HUDEP-2 (cell line): ENCODE results near the gene SLC2A4RG.

Source experiments
- DNase-seq, 76 experiments: peaks; one replicate each; lab custom pipeline; 2025; ENCODE audit not compliant: unreplicated experiment in 76 of 76; lab: John Stamatoyannopoulos, UW

Gene SLC2A4RG

DNA sequence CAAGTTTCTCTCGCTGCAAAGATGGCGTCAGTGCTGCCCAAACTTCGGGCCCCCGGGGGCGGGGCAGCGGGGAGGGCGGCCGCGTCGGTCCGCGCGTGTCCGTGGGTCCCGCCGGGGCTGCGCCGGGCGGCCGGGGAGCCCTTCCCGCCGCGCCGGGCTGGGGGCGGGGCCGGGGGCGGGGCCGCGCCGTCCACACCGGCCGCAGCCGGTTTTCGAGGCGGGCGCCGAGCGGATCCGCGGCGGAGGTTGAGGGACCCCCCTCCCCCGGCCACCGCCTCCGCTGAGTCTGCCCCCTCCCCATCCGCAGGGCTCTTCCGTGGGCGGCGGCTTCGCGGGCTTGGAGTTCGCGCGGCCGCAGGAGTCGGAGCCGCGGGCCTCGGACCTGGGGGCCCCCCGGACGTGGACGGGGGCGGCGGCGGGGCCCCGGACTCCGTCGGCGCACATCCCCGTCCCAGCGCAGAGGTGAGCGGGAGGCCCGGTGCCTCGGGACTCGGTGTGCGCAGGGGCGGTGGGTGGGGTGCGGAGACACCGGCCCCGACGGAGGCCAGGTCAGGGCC is 572 bp downstream of the SLC2A4RG start:
- DNase-seq, result peak in 3 of 76 experiments; percentile 5 to 11 (median 9)

DNA sequence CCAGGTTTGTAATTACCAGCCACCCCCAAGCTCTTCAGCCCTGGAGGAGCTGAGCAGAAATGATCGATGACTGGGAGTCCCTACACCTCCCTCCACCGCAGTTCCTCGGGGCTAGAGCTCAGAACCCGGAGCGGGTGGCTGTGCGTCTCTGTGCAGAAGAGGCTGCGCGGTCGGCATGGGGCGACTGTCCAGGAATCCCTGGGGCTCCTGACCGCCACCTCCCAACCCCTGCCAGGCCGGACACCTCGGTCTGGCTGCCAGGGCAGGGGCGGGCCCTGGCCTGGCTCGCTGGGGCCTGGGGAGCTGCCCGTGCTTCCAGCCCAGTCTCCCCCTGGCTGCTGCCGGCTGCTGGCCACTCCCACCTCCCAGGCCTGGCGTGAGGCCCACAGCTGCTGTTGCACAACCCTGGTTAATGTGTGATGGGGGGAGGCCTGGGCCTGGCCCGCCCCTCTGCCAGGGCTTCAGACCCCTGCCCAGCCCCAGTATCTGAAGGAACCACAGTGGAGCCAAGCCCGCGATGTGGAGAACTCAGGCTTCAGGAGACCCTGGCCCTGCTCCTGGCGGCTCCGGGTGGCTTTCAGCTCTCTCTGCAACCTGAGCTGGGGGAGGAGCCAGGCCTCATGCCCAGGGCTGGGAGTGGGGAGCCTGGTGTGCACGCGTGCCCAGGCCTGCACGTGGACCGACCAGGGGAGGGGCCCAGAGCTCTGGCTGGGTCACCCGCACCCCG is 1.2 kb downstream of the SLC2A4RG start:
- peak in 69 of 76 experiments; percentile 5 to 83 (median 64) for DNase-seq

DNA sequence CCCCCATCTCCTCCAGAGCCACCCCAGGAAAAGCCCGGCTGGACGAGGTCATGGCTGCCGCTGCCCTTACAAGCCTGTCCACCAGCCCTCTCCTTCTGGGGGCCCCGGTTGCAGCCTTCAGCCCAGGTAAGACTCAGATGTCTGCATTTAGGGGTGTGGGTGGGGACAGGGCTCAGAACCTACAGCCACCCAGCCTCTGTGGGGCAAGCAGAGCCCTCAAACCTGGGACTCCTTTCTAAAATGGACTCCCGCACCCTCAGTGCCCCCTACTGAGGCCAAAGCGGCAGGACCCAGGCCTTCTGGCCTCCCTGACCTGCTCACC is 1.7 kb downstream of the SLC2A4RG start:
- DNase-seq, result no peak

DNA sequence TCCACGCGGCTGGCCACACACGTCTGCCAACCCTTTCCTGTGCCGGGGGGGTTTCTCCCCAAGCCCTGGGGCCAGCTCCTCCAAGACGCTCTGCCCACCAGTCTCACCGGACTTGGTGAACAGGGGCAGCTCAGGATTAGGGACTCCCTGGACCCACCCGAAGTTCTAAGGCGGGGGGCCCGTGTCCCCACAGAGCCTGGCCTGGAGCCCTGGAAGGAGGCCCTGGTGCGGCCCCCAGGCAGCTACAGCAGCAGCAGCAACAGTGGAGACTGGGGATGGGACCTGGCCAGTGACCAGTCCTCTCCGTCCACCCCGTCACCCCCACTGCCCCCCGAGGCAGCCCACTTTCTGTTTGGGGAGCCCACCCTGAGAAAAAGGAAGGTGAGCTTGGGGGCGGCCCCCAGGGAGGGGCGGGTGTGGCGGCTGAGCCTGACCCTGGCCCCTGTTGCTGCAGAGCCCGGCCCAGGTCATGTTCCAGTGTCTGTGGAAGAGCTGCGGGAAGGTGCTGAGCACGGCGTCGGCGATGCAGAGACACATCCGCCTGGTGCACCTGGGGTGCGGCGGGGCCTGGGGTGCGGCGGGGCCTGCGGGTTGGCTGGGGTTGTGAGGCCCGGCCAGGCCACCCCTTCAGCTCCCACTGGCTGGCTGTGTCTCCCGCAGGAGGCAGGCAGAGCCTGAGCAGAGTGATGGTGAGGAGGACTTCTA is 2.3 kb downstream of the SLC2A4RG start:
- DNase-seq, result no peak

DNA sequence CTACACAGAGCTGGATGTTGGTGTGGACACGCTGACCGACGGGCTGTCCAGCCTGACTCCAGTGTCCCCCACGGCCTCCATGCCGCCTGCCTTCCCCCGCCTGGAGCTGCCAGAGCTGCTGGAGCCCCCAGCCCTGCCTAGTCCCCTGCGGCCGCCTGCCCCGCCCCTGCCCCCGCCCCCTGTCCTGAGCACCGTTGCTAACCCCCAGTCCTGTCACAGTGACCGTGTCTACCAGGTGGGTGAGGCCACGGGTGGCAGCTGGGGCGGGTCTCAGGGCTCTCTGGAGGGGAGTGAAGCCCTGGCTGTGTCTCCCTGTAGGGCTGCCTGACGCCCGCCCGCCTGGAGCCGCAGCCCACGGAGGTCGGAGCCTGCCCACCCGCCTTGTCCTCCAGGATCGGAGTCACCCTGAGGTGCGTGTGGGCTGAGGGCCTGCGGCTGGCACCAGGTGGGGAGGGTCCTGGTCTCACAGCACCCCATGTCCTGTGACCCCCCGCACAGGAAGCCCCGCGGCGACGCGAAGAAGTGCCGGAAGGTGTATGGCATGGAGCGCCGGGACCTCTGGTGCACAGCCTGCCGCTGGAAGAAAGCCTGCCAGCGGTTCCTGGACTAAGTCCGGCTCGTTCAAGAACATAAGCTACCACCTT is 2.9 kb downstream of the SLC2A4RG start:
- DNase-seq, result no peak

DNA sequence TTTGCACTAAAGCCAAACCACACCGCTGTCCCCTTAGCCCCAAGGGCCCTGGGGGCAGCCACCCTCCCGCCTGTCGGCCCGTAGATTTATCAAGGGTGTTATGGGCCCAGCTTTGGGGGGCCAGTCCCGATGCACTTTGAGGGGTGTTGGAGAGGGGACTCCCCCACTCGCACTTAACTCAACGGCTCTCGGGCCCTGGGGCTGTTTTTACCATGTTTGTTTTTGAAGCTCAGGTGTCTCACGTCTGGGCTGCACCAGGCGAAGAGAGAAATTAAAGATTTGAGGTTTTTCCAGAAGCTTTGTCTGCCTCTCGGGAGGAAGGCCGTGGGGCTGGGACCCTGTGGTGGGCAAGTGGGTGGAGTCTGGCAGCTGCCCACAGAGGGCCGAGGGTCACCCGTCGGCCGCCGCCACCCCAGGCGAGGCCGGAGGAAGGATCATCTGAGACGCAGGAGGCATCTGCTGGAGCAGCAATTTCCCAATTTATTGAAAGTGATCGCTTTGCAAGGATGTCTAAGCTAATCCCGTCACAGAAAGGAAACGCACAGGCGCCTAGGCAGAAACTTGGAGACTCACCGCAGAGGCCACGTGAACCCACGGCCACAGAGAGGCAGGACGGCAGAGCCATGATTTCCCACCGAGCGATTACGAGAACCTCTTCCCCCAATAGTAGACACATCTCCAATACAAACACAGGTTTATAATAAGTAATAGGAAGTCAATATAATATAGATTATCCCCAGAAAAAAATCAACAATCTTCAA is 3.8 kb downstream of the SLC2A4RG start:
- DNase-seq, result no peak

DNA sequence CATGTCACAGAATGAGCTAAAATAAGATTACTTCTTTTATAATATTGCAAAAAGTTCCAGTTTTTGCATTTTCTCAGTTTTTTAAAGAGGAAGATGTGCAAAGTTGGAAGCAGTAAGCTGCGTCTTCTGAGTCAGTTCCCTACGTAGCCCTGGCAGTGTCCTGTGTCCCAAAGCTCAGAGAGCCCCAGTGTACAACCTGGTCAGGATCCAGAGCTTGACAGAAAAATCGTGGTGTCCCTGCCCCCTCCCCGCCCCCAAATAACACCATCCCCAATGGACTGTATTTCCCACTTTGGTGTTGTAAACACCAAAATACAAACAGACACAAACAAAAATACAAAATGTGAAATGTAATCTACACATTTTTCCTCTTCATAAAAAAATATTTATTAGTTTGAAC is 4.6 kb downstream of the SLC2A4RG start:
- no peak for DNase-seq

DNA sequence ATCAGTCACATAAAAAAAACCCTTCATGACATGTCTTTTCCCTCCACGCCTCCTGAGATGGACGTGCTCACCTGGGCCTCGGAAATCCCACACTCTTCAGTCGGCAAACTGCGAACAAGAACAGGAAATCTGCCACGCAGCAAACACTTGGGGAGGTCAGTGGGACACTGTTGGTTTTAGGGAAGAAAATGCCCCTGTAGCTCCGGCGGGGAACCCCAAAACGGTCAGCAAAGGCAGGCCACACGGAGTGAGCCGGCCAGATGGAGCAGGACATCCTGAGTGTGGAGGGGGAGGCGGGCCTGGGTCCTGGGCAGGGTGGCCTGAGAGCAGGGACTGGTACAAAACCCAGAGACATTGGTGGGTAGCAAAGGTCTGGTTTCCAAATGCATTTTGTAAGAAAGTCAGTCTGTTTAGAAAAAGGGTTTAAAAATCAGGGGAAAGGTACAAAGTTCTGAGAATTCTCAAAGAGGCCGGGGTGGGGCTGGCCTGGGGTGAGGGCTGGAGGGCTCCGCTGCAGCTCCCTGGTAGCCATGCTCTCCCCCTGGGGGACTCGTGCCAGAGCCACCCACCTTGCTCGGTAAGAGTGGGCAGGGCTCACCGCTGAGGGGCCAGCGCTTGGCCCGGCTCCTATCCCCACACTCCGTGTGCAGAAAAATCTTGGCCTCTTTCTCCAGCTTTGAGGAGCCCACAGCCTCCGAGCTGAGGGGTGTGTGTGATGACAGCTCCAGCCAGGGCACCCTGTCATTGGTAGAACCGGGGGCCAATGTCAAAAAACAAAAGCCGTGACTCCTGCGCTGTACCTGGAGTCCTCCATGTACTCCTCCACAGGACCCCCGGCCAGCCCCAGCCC is 5.2 kb downstream of the SLC2A4RG start:
- no peak for DNase-seq

DNA sequence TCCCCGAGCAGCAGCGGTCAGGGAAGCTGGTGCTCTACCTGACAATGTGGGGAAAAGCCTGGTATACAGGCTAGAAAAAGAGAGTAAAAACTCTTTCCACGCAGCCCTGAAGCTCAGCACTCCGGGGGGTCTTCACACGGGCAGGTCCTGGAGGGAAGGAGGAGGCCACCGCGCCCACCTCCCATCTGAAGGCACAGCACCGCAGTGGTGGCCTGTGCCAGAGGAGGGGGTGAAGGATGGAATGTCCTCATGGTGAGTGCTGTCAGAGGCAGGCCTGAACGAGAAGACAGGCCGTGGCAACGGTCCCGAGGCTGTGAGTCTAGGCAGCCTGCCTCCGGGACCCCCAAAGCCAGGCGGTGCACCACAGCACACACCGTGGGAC is 5.8 kb downstream of the SLC2A4RG start:
- no peak for DNase-seq

DNA sequence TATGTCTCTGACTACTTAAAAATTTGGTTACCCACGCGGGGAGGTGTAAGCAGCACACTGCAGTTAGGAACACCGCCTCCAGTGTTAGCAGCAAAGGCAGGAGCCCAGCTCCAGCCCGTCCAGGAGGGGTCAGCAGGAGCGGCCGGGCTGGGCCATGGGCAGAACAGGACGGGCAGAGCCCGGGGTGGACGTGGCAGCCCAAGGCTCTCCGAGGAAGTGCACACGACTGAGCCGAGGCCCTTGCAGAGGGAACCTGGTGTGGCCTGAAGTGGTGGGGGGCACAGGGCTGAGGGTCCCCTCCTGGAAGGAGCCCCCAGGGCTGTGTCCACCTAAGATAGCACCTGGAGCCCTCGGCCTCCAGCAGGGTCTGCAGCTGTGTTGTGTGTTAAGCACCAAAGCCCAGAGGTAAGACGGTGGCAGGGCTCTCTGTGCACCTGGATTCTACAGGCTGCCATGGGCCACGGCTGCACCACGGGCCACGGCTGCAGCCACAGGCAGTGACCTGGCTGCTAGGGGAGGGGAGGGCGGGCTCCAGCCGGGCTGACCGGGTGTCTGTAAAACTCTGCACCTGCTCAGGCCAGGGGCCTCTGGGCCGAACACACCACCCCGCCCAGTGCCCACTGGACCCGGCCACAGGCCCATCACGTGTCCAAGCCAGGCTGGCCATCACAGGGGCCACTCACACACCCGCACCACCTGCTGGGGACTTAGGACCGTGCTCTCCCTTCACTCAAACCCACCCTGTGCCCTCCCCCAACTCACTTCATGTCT is 6.6 kb downstream of the SLC2A4RG start:
- DNase-seq, result no peak

DNA sequence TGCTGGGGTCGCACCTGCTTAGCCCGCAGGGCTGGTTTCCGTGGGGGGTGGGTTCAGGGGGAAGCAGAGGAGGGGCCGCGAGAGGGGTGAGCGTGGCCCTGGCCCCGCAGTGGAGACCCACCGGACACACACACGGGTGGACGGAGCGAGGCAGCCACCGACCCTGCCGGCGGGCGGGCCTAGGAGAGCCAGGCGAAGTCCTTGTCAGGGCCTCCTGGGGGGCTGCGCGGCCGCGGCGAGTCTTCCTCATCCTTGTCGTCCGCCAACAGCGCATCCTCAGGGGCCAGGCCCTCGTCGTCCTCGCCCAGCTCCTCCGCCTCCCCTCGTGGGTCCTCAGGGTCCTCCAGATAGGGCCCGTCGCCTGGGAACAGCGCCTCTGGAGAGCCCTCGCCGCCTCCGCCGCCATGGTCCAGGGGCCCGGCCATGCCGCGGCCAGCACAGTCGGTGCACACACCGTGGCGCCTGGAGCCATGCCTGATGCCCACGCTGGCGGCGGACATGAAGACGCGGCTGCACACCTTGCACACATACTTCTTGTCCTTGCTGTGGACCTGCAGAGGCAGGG is 7.3 kb downstream of the SLC2A4RG start:
- no peak for DNase-seq

DNA sequence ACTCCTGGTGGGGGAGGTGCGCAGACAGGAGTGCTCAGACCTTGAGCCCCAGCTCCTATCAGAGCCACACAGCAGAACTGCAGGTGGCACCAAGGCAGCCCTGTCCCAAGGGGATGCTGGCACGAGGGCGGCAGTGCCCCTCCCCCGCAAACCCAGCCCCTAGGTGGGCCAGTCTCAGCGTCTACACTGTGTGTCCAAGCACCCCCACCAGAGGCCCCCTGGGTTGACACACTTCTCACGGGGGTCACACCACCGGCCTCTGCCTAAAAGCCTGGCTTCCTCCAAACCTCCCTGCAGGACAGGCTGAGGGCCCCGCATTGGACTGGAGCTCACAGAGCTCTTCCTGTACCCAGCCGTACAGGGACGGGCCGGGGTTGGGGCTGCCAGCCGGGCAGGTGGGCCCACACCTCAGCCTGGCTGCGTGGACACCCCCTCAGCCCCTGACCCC is 8.1 kb downstream of the SLC2A4RG start:
- no peak for DNase-seq

DNA sequence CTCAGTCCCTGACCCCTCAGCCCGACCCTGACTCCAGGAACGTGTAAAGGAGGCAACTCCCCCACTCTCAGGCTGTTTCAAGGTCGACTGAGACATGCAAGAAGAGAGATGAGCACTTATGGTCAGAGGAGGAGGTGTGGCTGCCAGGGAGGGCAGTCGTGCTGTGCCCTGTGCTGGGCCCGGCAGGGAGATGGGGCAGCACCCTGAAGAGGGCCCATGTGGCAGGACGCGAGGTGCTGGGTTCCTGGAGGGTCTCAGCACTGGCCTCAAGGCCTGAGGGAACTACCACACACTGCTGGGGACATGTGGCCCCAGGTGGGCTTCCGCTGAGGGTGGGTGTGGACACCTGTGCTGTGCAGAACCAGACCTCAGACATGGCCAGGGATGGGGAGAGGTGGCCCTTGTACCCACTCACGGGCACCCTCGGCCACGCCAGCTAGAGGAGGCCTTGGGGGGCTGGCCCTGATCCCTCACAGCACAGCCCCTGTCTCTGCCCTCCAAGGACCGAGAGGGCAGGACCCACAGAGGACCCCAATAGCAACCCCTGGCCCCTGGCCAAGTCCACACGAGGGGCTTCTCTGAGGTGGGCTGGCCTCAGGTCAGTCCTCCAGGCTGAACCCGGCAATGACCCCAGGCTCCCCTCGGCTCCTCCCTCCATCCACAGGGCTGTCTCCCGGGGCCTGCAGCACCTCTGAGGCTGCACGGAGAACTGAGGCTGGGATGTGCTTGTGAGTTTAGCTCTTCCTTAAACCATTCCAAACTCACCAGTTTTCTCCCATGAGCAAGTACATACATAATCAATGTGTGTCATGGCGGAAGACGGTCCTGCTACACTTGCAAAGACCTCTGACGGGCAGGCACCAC is 8.7 kb downstream of the SLC2A4RG start:
- no peak for DNase-seq

DNA sequence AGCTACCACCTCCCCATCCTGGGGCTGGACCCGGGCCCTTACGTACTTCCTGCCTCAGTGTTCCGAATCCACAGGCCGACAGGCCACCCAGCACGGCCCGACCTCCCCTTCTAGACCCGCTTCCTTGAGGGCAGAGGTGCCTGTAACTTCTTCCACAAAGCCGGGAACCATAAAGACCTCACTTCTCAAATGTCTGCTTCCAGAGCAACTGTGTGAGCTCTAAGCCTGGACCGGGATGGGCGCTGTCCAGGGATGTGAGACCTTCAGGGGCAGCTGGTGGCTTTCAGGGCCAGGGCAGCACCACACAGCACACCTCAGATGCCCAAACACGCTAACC is 9.3 kb downstream of the SLC2A4RG start:
- no peak for DNase-seq

DNA sequence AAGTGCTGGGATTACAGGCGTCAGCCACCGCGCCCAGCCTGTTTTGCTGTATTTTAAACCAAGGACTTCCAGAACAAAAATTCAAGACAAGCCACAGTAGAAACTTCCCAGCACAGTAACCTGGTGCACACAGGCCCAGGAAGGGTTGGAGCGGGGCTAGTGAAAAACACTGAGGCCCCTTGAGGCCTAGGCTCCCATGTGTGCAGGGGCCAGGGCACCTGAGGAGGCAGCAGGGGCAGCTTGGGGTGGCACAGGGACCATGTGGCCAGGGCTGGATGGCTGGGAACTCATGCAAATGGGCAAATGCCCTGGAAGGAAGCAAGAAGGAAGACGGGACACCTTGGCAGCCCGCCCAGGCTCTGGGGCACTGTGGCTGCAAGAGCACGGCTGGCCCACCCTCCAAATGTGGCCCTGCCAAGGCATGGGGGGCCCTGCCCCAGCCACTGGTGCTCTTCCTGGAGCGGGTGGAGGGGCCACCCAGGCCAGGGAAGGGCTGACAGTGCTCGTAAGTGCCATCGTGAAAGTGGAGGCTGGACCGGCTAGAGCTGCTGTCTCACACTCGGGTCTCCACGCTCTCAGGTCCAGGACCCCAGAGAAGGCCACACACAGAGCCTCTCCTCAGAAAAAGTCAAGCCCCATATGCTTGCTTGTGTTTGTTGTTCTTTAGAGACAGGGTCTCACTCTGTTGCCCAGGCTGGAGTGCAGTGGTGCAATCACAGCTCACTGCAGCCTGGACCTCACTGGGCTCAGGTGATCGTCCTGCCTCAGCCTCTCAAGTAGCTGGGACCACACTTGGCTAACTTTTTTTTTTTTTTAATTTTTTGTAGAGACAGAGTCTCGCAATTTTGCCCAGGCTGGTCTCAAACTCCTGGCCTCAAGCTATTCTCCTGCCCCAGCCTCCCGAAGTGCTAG is 10.3 kb downstream of the SLC2A4RG start:
- no peak for DNase-seq

DNA sequence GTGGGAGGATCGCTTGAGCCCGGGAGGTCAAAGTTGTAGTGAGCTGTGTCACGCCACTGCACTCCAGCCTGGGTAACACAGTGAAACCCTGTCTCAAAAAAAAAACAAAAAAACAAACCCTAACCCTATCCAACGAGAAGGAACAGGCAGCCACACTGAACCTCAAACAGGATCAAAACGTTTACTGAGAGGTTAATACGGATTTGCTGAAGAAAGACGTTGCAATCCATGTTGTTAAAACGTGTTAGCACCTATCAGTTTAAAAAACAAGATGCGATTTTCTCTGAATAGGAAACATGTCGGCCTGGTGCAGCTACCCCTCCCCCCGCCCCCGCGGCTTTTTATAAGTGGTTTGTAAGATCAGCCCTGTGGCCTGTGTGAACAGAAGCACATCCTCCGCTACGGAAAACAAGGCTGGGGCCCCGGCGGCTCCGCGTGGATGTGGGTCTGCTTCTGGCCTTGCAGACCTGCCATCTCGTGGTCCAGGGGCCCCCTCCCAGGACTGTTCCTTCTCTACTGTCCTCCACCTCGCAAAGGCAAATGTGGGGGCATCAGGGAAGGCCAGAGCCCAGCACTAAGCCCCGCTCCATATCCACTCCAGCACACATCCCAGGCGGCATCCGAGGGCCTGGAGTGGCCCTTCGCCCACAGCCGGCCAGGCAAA is 11.4 kb downstream of the SLC2A4RG start:
- no peak for DNase-seq
